HG02759 (cell line): ENCODE results near the gene IRF2BP2.
"Not testable (repeated sequence)": the region's sequence is repeated elsewhere in the genome, so short reads cannot be mapped to it uniquely, and the experiment has no call there.

Source experiments
- ATAC-seq: cut with Tn5 transposase; IDR thresholded peaks from one replicate; pipeline ENCODE4 v1.9.1; 2021; ENCODE audit warnings: mild to moderate bottlenecking, moderate library complexity; ENCODE audit not compliant: unreplicated experiment

The IRF2BP2 gene

DNA sequence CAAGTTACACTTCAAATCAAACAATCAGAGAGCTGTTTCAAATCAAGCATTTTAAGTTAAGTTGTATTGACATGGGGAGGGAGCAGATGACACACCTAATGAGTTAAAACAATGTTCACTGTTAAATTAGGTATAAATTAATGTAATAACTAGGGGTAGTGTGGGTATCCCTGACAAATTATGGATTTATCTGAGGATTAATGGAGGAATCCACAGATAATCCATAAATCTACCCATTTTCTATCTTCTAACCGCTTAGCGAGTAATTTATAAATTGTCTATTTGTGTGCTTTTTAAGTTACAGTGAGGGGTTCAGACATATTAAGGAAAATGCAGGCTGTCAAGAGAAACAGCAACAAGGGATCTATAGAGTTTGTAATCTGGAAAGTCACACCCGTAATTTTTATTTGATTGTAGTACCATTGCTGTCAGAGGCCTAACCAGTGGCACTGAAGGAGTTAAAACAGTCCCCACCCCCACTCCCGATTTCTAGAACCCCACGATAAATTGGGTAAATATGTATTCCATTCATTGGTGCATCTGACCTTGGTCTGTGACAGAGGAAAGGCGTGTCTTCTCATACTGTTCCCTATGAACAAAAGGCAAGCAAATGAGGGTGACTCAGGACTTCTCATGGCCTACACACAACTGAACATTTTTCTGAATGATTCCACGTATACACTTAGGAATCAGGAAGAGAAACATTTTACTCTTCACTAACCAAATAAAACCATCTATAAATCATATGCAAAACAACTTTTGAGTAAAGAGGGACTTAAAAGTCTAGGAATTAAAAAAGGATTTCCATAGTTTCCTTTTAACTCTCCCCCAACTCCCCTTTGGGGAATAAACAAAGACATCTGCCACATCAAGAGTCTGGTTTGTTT lies 7.4 kb downstream of the IRF2BP2 start:
- ATAC-seq: no peak

DNA sequence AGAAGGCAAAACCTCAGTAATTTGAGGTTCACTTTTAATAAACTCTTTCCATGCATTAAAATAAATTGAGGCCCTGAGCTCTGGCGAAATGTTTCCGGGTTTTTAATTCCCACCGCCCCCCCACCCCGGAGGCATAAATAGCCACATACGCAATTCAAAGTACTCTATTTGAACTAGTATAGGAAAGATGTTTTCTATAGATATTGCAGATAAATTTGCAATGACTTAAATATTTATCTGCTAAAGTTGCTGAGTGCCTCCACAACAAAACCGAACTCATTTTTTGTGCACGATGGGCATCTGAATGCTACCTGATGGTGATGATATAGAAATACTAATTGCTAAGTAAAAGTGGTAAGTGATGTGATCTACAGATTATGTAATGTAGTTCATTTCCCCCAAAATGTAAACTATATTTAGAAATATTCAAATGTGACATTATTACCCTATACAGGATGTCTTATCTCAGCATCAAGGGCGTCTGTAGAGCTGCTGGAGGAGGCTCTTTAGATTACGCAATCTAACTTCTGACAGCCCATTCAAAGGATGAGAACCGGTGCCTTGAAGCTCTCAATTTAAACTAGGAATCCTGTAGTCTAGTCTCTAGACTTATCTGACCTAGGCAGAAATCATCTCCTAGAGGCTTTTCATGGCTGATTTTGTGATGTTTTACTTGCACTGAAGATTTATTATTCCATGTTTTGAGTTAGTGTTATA lies 8.5 kb downstream of the IRF2BP2 start:
- ATAC-seq: no peak

DNA sequence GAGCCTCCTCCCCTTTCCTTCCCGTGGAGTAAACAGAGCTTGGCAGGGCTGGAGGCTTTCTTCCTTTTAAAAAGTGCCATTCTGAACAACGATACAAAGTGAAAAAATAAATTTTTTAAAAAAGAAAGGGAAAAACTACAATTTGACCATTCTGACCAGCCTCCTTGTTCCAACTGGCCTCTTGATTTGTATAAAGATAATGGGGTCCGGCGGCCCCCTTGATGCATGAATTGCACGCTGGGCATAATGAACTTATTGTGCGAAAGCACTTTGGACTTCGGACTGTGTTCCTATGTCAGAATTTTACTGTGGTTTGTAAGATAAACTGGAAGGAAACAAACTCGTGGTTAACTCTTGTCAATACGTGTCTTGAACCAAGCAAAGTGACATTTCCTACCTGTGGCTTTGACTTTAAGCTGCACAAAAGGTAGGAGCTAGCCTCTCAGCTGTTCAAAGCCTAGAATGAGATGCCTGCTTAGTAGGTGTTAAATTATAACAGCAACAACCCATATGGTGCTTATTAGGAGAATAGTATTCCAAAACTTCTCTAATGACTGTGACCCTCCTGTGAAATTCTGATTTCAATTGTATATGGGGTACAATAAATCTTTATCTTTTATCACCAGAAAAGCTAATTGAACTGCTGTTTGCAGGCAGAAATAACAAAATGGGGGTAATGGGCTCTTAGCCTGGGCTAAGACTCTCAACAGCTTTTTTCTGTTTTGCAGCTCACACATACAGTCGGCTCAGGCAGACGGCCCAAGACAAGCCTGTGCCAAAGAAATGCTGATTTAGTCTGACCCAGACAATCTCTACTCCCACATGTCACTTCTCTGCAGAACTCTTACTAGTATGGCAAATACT lies 9.3 kb downstream of the IRF2BP2 start:
- peak; percentile 6 for ATAC-seq

DNA sequence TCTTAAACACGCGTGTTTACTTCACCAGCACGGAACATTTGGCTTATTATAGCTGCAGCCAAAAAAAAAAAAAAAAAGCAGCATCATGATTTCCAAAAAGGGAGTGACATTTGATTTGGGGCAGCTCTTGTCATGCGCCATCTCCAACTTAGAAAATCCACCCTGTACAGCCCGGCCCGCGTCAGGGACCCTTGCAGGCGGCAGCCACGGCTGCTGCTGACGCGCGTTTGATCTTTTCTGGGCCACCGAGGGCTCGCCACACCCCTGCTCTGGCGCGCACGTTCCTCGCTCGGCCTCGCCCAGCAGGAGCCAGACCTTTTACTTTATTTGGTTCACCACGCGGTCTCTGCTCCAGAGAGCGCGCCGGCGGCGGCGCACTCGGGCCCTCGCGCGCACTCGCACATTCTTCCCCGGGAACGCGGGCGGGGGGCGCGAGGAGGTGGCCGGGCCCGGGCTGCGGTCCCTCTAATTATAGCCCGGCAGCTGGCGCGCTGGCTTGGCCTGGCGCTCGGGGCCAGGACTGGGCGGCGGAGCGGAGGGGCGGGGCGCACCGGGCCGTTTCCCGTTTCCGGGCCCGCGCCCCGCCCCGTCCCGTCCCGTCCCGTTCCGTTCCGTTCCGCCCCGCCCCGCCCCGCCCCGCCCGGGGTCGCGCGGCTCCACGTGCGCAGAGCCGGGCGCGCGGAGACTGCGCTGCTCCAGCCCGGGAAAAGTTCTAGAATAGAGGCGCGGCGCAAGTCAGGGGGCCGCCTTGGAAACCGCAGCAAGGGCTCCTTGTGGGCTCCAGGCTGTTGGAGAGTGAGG lies 10.2 kb downstream of the IRF2BP2 start:
- ATAC-seq: peak; percentile 81

DNA sequence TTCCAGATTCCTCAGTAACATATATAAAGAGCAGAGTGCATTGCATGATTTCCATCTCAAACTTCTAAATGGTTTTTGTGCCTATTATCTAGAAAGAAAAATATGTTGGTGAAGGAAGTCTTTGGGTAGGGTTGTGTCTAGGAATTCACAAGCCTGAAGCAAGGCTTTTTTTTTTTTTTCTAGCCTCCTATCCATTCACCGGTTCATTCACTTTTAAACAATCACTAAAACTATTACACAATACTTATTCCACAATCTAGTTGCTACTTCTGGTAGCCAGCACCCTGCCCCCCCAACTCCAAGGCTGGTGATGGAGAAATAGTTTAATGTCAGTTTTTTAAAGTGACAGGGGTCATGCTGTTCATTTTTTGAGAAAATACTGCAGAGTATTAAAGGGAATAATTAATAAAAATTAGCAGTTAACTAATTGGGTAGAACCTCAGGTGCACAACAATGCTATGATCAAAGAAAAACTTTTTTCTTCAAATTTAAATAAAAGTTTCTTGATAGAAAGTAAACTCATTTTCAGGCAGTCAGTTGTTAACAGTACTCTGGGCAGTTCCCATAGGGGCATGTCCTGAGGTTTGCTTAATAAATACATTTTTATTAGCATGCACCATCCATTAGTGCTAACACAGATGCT lies 10.9 kb downstream of the IRF2BP2 start:
- no peak for ATAC-seq

DNA sequence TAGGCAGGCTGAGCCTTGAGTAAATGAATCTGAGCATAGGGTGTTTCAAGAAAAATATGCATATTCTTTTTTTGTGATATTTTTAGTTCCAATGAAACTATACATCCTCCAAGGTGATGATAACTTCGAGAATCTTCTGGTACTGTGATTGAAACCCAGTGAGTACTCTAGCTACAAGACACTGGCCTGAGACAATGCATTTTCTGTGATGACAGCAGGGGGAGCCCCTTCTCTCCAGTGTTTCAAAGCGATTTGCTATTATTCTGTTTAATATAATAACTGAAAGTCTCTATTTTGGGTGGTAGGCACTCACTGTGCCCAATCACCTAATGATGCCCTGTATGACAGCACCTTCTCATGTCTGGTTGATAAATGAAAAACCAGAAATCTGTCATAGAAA lies 12.1 kb downstream of the IRF2BP2 start:
- no peak for ATAC-seq

DNA sequence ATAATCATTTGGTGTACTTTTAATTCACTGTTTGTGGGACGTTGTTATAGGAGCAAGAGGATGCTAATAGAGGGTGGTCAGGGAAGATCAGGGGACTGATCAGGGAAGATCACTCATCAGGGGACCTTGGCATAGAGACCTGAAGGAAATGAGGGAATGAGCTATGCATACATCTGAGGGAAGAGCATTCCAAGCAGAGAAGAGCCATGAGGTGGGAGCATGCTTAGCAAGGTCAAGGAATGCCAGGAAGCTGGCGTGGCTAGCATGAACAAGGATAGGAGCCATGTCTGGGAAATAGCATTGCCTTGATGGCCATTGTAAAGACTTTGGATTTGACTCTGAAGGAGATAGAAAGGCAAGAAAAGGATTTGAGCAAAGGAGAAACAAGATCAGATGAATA lies 14.1 kb downstream of the IRF2BP2 start:
- ATAC-seq: no peak

DNA sequence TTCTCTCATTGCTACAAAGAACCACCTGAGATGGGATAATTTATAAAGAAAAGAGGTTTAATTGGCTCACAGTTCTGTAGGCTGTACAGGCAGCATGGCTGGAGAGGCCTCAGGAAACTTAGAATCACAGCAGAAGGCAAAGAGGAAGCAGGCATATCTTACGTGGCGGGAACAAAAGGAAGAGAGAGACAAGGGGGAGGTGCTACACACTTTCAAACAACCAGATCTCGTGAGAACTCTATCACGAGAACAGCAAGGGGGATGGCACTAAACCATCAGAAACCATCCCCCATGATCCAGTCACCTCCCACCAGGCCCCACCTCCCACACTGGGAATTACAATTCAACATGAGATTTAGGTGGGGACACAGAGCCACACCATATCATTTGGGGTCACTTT lies 15.4 kb downstream of the IRF2BP2 start:
- ATAC-seq: not testable (repeated sequence)

DNA sequence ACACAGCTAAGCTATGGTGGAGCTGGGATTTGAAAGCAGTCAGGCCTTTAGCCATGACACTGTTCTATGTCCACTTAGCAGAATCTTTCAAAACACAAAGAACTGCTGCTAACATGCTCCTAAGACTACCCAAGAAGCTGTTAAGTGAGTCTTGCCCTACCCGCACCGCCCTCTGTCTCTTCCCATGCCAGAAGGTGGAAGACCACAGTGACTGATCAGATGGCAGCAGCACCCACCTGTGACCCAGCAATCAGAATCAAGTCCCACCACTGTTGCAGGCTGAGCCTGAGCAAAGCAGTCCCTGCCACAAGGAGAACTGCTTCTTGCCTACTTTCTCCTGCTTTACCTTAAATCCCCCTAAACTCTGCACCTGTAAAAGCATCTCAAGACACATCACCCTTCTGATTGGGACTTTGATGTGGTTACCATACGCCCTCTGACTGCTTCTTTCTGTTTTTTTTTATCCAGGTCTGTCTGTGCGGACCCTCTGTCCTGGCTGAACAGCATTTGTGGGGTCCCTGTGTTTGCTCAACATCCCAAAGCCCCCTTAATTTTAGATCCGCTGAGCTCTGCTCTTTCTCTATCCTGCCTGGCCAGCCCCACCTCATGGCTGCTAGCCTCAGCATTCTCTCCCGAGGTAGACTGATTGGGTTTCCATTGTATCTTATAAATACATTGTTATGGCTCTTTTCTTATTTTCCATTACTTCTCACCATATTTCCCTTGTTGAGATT lies 16.0 kb downstream of the IRF2BP2 start:
- ATAC-seq: no peak

DNA sequence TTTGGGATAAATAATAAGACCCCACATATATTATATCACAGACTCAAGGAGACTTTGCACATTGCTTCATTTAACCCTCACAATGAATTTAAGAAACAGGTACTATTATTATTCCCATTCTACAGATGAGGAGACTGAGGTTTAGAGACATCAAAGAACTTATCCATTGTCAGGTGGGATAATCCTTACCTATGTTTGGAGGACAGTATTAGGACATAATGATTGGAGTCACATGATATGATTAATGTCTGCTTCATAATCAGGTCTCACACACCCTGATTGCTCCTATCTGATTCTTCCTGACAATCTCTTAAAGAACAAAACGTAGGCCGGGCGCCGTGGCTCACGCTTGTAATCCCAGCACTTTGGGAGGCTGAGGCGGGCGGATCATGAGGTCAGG lies 16.9 kb downstream of the IRF2BP2 start:
- no peak for ATAC-seq

DNA sequence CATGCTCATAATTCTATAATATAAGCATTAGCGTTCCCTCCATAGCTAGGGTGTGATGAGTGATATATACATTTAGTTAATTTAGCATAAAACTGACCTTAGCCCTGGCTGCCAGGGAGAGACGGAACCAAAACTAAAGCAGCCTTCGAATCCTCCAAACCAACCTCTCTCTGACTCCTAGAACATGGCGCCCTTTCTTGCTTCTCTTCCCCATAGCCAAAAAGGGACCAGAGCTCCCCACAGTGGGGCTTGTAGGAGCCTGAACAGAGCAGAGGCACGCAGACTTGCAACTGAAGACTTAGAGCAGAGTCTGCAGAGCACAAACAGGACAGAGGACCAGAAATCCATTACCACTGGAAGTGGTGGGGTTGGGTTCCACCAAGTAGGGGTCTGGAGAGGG lies 17.7 kb downstream of the IRF2BP2 start:
- no peak for ATAC-seq

DNA sequence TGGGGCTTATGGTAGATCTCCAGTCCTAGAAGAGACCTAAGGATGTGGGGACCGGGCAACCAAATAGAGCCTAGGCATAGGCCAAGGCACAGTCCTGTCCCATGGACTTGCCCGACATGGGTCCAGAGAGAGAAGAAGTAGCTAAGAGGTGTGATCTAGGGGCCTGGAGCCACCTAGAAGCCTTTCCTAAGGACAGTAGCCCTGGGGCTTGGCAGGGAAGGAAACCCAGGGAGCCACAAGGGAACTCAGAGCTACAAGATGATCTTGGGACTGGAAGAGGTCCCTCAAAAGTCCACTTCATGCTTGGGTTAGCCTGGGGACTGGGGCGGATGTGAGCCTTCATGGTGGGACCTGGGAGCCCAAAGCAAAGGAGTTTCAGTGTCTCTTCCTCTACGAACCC lies 18.8 kb downstream of the IRF2BP2 start:
- ATAC-seq: no peak

DNA sequence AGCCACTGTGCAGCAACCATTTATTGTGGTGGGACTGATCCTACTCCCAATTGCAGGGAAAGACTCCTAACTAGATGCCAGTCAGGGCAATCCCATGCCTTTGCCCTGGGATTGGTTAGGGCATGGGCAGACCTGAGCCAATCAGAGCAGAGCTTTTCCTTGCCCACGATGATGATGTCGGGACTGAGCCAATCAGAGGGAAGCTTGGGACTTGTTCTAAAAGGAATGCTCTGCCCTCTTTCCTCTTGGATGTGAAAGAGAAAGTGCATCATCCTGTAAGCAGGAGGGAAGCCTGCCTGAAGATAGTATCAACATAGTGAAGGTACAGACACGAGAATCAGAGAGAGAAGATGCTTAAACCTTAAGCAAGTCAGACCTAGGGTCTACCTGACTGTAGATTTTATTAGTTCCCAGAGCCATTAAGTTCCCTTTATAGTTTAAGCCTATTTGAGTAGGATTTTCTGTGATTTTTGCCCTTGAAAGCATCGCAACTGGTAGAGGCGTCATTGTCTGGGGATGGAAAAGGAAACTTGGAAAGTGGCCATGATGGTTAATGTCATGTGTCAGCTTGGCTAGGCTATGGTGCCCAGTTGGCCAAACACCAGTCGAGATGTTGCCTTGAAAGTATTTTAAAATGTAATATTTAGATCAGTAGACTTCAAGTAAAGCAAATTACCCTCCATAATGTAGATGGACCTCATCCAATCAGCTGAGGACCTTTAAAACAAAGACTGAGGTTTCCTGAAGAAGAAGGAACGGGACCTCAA lies 19.9 kb downstream of the IRF2BP2 start:
- ATAC-seq: no peak

DNA sequence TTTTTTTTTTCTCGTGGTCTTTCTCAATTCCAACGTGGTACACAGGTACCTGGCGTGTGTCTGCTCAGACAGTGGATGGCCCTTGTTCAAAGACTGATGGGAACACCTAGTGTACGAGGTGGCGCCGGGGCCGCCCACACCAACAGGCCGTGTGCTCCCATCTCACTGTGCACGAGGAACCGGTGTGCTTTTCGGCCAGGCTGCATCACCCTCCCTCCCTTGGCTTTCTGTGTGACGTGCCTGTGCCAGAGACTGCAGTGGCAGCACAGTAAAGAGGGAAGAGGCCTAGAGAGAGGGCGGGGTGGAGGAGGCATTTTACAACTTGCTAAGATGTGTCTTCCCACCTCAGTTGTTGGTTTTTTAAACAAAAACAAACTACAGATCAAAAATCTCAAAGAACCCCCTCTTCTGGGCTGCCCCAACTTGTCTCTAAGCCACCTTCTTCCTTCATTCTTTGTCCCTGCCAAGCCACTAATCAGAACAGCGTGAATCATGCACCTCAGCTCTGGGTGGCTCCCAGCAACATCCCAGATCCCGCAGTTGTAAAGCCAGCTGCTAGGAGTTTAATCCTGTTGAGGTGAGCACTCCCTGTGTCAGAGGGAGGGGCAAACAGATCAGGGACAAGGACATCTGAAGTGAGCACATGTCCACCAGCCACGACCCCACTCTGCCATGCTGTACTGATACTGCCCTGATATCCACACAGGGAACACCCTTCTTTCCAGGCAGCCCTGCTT lies 20.7 kb downstream of the IRF2BP2 start:
- ATAC-seq: no peak

DNA sequence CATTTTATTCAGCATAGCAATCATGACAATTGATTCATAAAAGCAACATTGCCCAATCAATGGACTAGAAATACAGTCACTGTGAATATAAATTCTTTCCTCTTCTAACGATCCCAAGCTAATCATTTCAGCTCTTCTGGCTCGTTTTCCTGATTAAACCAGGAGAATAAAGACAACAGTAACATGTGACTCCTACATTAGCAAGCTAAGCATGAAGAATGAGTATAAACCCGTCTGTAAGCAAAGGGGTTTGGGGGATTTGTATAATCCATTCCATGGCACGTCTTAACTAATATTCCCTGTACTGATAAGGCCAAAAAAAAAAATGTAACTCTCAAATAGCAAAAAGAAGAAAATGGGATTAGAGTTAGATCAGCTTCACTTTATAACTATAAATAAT lies 21.6 kb downstream of the IRF2BP2 start:
- ATAC-seq: no peak

DNA sequence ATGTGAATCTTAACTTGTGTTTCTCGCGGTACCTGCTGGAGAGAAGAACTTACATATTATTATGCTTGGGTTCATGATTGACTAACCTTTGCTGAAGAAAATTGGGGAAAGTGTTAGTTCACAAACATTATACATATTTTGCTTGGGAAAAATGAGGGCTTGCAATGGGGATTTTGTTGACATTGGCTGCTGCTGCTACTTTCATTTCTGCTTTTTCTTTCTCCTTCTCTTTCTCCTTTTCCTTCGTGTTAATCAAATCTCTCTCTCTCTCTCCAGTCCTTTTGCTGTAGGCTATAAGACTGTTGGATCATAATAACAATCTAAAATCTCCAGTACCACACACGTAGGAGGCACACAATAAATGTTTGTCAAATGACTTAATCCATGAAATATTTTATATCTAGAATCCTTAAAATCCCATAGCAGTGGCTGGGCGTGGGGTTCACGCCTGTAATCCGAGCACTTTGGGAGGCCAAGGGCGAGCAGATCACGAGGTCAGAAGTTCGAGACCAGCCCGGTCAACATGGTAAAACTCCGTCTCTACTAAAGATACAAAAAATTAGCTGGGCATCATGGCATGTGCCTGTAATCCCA lies 23.0 kb downstream of the IRF2BP2 start:
- no peak for ATAC-seq

DNA sequence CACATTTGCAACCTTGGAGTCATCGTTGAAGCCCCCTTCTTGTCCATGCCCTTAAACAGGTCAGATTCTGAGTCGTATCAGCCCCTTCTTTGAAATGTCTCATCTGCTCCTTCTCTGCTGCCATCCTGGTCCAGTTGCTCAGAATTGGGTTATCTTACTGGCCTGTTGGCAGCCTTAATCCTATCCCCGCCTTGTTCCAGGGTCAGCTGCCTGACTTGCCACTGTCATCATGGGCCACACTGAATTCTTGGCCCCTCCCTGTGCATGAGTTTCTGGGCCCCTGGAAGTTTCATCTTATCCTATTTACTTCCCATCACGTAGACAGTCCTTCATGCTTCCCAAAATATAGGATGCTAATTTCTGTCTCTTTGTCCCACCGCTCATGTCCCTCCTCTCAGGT lies 23.7 kb downstream of the IRF2BP2 start:
- ATAC-seq: no peak
